Measurements from ENCODE around the gene GRXCR2. TPM values are rescaled to one million over a fixed set of nuclear protein-coding genes. Genes with fewer than 3 reads are reported as not detected.

The GRXCR2 gene
- not detected in 2 replicates for total RNA-seq (2022)
- percentile 9 among the genes with signal in this experiment for Bru-seq, nascent RNA
- BruChase-seq, experiment 1, labeled RNA remaining after a 6-hour chase: percentile 13 among the genes with signal in this experiment
- percentile 12 among the genes with signal in this experiment for BruChase-seq, experiment 2, labeled RNA remaining after a 2-hour chase
- long read RNA-seq: 0 reads

- H3K4me3 Mint-ChIP-seq (ENCODE audit: unreplicated experiment): no peak within 1 kb of the TSS
- BruUV-seq (replicated peaks): no TSS peak
- intact Hi-C loops (cut with micrococcal nuclease): no loop called here
- TF ChIP-seq CTCF (IDR thresholded peaks at IDR 0.05; ENCODE audit: unreplicated experiment): no peak
- DNase-seq (ENCODE audit: unreplicated experiment): no peak
- ChIA-PET POLR2A (no interaction called here), CTCF (interaction anchor here (1.3 to 1.7 kb wide), 2 partner anchors 16 to 35 kb away, joined by 3 to 7 read pairs; no protein-coding TSS in a partner anchor)
- no peaks in the 10 kb centered on the region for H3K4me1 Mint-ChIP-seq (ENCODE audit: insufficient read depth, unreplicated experiment)
- no peaks in the 10 kb centered on the region for H3K9me3 Mint-ChIP-seq (ENCODE audit: unreplicated experiment)
- H3K27me3 Mint-ChIP-seq (ENCODE audit: insufficient read depth, unreplicated experiment): no peaks in the 10 kb centered on the region
- no peaks in the 10 kb centered on the region for H3K36me3 Mint-ChIP-seq (ENCODE audit: insufficient read depth, unreplicated experiment)
- no peak within 1 kb of the TSS for H3K27ac Mint-ChIP-seq (ENCODE audit: low read depth, unreplicated experiment)
Observed at GRCh38 chr5:145872914-145873313, at the start of gene GRXCR2. Gene GRXCR2, minus strand, starts transcription at chr5:145873014. Its CDS starts 46 bp downstream, at chr5:145872968.

GRCh38 chr5:145922059-145922458 lies 49.2 kb upstream of the GRXCR2 start:
- Mint-ChIP-seq H3K4me1 (ENCODE audit: insufficient read depth, unreplicated experiment) (peaks cover 44% of the 10 kb centered on the region), H3K4me3 (ENCODE audit: unreplicated experiment) (no peak overlapping the region), H3K9me3 (ENCODE audit: unreplicated experiment) (no peaks in the 10 kb centered on the region), H3K27ac (ENCODE audit: low read depth, unreplicated experiment) (peak overlapping the region; percentile 32), H3K36me3 (ENCODE audit: insufficient read depth, unreplicated experiment) (no peaks in the 10 kb centered on the region), H3K27me3 (ENCODE audit: insufficient read depth, unreplicated experiment) (no peaks in the 10 kb centered on the region)
- DNase-seq (ENCODE audit: unreplicated experiment): peak; percentile 60
- intact Hi-C loops (cut with micrococcal nuclease): no loop called here
- ChIA-PET POLR2A (interaction anchor here (0.6 to 2.7 kb wide), 7 partner anchors 13 to 121 kb away, joined by 3 to 16 read pairs (median 5); partner anchors contain the start of gene SH3RF2), CTCF (interaction anchor here (0.5 to 6.5 kb wide), 6 partner anchors 14 to 1689 kb away, joined by 3 to 47 read pairs (median 4); no protein-coding TSS in a partner anchor)
- no TSS peak for BruUV-seq (replicated peaks)
- TF ChIP-seq CTCF (IDR thresholded peaks at IDR 0.05; ENCODE audit: unreplicated experiment): no peak

GRCh38 chr5:145921211-145921610 lies 48.4 kb upstream of the GRXCR2 start:
- no peak for DNase-seq (ENCODE audit: unreplicated experiment)
- Mint-ChIP-seq H3K4me1 (ENCODE audit: insufficient read depth, unreplicated experiment) (peaks cover 49% of the 10 kb centered on the region), H3K36me3 (ENCODE audit: insufficient read depth, unreplicated experiment) (no peaks in the 10 kb centered on the region), H3K27ac (ENCODE audit: low read depth, unreplicated experiment) (peak overlapping the region; percentile 32), H3K4me3 (ENCODE audit: unreplicated experiment) (no peak overlapping the region), H3K27me3 (ENCODE audit: insufficient read depth, unreplicated experiment) (no peaks in the 10 kb centered on the region), H3K9me3 (ENCODE audit: unreplicated experiment) (no peaks in the 10 kb centered on the region)
- intact Hi-C loops (cut with micrococcal nuclease): no loop called here
- BruUV-seq (replicated peaks): no TSS peak
- no peak for TF ChIP-seq CTCF (IDR thresholded peaks at IDR 0.05; ENCODE audit: unreplicated experiment)
- ChIA-PET CTCF (interaction anchor here (0.6 to 6.5 kb wide), 4 partner anchors 13 to 128 kb away, joined by 3 to 47 read pairs (median 3); no protein-coding TSS in a partner anchor), POLR2A (interaction anchor here (0.6 to 2.7 kb wide), 6 partner anchors 13 to 120 kb away, joined by 3 to 16 read pairs (median 4); partner anchors contain the start of gene SH3RF2)

GRCh38 chr5:145920542-145921210 lies 47.9 kb upstream of the GRXCR2 start:
- intact Hi-C loops (cut with micrococcal nuclease): no loop called here
- H3K9me3 Mint-ChIP-seq (ENCODE audit: unreplicated experiment): no peaks in the 10 kb centered on the region
- peak overlapping the region; percentile 32 for H3K27ac Mint-ChIP-seq (ENCODE audit: low read depth, unreplicated experiment)
- H3K36me3 Mint-ChIP-seq (ENCODE audit: insufficient read depth, unreplicated experiment): no peaks in the 10 kb centered on the region
- ChIA-PET CTCF (interaction anchor here (0.6 to 6.5 kb wide), 4 partner anchors 13 to 374 kb away, joined by 3 to 47 read pairs (median 3); no protein-coding TSS in a partner anchor), POLR2A (interaction anchor here (0.6 to 2.7 kb wide), 4 partner anchors 16 to 119 kb away, joined by 3 to 16 read pairs (median 6); partner anchors contain the start of gene SH3RF2)
- no peaks in the 10 kb centered on the region for H3K27me3 Mint-ChIP-seq (ENCODE audit: insufficient read depth, unreplicated experiment)
- no peak for DNase-seq (ENCODE audit: unreplicated experiment)
- no peak for TF ChIP-seq CTCF (IDR thresholded peaks at IDR 0.05; ENCODE audit: unreplicated experiment)
- H3K4me3 Mint-ChIP-seq (ENCODE audit: unreplicated experiment): no peak overlapping the region
- no TSS peak for BruUV-seq (replicated peaks)
- H3K4me1 Mint-ChIP-seq (ENCODE audit: insufficient read depth, unreplicated experiment): peaks cover 46% of the 10 kb centered on the region
